HG03103 (cell line): ENCODE data around the gene LMNTD1.
"Not testable (repeated sequence)": the region's sequence is repeated elsewhere in the genome, so short reads cannot be mapped to it uniquely, and the experiment has no call there.

Source experiments
- ATAC-seq: cut with Tn5 transposase; IDR thresholded peaks from one replicate; pipeline ENCODE4 v1.9.1; 2021; ENCODE audit warnings: low read depth; ENCODE audit not compliant: unreplicated experiment

LMNTD1 gene

GRCh38 chr12:25493682-25494081, 59.4 kb downstream of the LMNTD1 start:
- ATAC-seq = no peak

DNA sequence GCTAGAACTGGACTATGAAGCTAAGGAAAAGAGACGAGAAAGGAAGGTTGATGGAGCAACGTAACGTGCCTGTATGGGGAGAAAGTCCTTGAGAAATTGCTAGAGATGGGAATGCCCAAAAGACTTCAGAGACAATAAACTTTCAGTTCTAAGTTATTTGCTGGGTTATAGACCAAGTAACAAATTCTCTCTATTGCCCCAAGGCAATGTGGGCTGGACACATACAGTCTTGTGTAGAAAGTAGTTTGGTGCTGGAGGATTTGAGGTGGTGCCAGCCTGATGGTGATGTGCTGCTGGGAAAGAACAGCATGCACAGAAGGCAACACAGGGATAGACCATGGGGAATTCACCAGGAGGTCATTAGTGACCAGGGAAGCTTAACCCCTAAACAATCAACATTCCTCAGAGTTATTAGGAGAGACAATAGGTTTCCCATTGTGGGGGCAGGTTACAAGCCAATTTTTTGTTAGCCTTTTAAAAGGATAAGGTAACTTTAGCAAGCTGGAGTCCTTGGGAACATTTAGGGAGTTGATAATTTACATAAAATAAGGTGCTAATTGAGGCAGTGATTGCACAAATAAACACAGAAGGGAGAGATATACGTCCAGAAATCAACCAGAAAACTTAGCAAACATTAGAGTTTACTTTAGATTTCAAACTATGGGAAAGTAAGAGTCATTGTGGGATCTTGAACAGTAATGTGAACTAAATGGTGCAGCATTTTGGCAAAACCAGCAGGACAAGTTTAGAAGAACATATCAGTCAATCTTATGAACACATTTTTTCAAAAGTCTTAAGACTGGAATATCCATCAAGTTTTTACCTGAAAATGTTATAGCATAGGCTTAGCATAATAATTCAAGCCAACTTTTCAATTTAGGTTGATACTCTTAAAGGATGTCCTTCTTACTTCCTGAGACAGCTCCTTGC, 61.4 kb downstream of the LMNTD1 start:
- ATAC-seq = no peak

GRCh38 chr12:25488956-25489870, 63.9 kb downstream of the LMNTD1 start:
- not testable (repeated sequence) for ATAC-seq

GRCh38 chr12:25482625-25483024, 70.5 kb downstream of the LMNTD1 start:
- ATAC-seq = no peak

DNA sequence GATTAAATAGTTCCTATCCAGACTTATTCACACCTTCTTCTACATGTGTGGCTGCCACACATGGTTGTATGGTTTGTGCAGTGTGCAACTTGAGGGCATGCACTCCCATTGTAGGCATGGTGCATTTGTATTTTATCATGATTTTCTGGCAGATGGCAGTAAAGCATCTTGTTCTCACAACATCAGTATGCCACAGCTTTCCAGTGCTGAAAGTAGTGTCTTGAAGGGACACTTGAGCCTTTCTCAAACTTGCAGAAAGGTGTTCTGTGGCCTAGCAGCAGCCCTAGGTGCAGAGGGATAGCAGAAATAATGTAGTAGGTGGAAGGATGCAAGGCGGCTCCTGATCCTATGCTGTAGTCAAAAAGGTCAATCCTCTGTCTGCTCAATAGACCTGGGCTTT, 72.9 kb downstream of the LMNTD1 start:
- no peak for ATAC-seq

DNA sequence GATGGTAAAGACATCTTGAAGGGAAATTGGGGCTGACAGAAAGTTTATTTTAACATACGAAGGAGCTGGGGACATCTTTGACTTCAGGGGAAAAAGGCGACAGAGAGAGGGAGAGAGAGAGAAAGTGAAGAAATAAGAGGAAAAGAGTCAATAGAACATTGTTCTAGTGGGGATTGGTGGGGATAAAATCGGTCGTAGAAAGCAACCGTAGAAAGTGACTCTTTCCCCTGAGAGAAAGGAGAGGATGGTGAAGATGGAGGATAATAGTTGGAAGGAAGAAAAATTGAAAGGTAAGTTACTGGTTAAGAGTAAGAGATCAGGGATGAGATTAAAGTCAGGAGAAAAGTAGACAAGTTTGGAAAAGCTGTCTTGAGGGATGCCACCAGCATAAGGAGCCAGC, 75.9 kb downstream of the LMNTD1 start:
- no peak for ATAC-seq

GRCh38 chr12:25472453-25472852, 80.6 kb downstream of the LMNTD1 start:
- ATAC-seq = no peak

DNA sequence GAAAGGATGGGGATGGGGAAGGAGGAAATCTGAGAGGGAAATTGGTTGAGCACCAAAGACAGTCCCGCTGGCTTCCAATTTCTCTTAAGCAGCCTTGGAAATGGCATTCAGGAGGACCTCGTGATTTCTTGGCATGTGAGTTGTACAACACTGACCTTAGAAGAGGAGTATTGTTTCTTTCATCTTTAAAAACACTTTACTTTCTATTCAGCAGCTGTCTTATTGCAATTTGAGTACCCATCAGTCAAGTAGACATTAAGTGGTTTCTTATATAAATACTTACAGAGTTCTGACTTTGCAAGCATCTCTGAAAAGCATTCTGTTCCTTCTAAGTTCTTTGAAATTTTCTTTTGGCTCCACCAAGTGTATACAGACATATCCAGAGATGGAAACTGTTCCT, 83.2 kb downstream of the LMNTD1 start:
- no peak for ATAC-seq

- ATAC-seq = no peak
These were observed 83.7 kb downstream of the LMNTD1 start for GRCh38 chr12:25469368-25469767.

DNA sequence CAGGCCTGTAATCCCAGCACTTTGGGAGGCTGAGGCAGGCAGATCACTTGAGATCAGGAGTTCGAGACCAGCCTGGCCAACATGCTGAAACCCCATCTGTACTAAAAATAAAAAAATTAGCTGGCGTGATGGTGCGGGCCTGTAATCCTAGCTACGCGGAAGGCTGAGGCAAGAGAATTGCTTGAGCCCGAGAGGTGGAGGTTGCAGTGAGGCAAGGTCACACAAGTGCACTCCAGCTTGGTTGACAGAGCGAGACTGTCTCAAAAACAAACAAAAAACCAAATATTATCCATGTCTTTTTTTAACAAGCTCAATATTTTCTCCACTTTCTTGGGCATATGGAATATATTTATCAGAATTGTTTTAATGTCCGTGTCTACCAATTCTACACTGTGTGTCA, 89.6 kb downstream of the LMNTD1 start:
- no peak for ATAC-seq

DNA sequence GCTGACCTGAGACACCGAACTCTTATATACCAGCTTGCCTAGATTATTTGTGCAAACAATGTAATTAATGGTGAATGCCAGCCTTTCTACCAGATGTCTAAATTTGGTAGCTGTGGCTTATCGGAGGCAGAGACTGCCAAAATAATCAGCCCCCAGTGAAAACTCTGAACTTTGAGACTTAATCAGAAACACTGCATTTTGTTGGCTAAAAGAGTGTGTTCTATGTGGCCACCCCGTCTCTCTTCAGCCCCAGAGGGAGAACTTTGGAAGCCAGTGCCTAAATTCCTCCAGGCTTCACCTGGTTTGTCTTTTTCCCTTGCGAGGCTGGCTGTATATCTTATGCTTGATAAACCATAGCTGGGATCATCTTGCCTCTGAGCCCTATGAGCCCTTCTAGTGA, 90.1 kb downstream of the LMNTD1 start:
- ATAC-seq = no peak

GRCh38 chr12:25459541-25459951, 93.5 kb downstream of the LMNTD1 start:
- peak; percentile 96 for ATAC-seq

- no peak for ATAC-seq
These were observed 95.0 kb downstream of the LMNTD1 start for GRCh38 chr12:25458047-25458552.

- no peak for ATAC-seq
These were observed 96.6 kb downstream of the LMNTD1 start for GRCh38 chr12:25456474-25456873.

GRCh38 chr12:25455696-25456095, 97.4 kb downstream of the LMNTD1 start:
- ATAC-seq = no peak

- no peak for ATAC-seq
These were observed 104.1 kb downstream of the LMNTD1 start for GRCh38 chr12:25449007-25449406.

DNA sequence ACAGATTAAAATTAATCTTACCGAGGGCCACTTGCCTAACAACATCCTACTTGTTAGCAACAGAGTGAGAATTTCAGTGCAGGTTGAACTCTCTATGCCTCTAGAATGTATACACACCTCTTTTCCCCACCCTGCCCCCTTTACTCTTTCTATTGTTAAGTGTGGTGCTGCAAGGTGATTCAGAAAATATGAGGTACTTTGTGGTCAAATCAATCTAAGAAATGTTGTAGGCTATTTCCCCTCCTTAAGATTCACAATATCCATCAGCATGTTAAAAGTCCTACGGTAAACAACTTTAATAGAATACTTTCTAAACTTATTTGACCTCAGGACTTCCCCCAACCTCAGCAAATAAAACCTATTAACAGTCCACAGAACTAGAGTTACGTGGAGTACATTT, 106.0 kb downstream of the LMNTD1 start:
- ATAC-seq = no peak

- ATAC-seq = no peak
These were observed 114.4 kb downstream of the LMNTD1 start for GRCh38 chr12:25438638-25439037.

DNA sequence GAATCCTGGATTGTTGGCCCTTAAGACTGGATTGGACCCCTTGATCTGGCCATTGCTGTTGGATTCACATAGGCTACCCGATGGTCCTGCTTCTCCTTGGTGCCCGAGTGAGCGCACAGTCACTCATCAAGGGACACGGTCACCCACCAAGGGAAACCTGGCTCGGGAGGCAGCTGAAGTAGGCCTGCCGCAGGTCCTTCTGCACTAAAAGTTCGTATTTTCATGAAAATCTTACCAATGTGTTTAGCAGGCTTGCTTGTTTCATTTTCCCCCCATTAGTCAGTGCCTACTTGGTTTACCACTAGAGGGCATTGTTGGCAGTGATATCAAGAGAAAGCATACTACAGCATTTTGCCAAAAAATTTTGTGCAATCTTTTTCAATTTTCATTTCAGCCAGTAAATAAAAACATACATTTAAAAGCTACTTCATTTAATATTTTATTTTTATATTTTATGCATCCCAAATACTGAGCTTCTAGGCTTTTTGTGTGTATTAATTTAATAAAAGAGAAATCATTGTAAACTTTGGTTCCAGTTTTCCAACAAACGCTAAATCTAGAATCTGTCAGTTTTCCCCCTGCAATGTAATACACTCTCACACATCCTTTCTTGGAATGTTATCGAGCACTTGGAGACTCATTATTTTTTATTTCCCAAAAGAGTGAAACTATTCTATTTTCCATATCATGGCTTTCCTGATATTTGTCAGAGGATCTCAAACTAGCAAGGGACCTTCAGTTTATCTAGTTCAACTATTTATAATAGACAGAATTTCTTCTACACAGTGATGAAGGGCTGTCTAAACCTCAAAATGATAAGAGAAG, 116.7 kb downstream of the LMNTD1 start:
- ATAC-seq = peak; percentile 79

GRCh38 chr12:25435431-25435830, 117.7 kb downstream of the LMNTD1 start:
- ATAC-seq = no peak
